Endothelial cell of umbilical vein (primary cell): Measurements from ENCODE around the gene CISD3. TPM values are rescaled to one million over a fixed set of nuclear protein-coding genes. Genes with fewer than 3 reads are reported as not detected.

ENCODE experiments used
- BruUV-seq: library from RNA; stranded (reverse); fragments of 400-500 nt; replicated peaks from 2 replicates; lab custom pipeline; 2021; lab: Mats Ljungman, UMichigan
- CTCF ChIA-PET: fragments of 300-600, 350-600 bp; sonication (Branson Sonifier 250); formaldehyde crosslinking; loops from one replicate; lab custom pipeline; 2021; ENCODE audit warnings: antibody characterized with exemption, inconsistent platforms; lab: Charles Lee
- POLR2A ChIA-PET: fragments of 300-600, 350-600 bp; sonication (Branson Sonifier 250); formaldehyde crosslinking; loops from one replicate; lab custom pipeline; 2021; ENCODE audit warnings: antibody characterized with exemption, inconsistent platforms; lab: Charles Lee
- DNase-seq: peaks from one replicate; pipeline ENCODE4 v3.0.0-alpha.2; 2011; ENCODE audit warnings: low read depth, low spot score
- FAIRE-seq: peaks from 2 replicates; lab custom pipeline; 2011; peaks lifted over from hg19 to GRCh38; lab: Jason Lieb, UNC
- H2AFZ ChIP-seq: 2 replicates; pipeline ENCODE4 v1.6.0; 2012; ENCODE audit warnings: low read depth, low read length, control low read depth, inconsistent platforms
- H3K27ac ChIP-seq: 2 replicates; pipeline ENCODE4 v1.5.1; 2011; ENCODE audit warnings: low read depth, mild to moderate bottlenecking, control low read depth, low read length, moderate library complexity; ENCODE audit not compliant: insufficient read depth
- H3K27me3 ChIP-seq, 2 experiments: 2 replicates each; pipeline versions ENCODE4 v1.6.0 to v1.6.1; 2011; ENCODE audit warnings: low read length in 2 of 2, mixed read lengths in 1 of 2; ENCODE audit not compliant: control insufficient read depth in 2 of 2, insufficient read depth in 2 of 2
- H3K36me3 ChIP-seq, 2 experiments: 2 replicates in 1 of 2; 3 replicates in 1 of 2; pipeline ENCODE4 v1.5.1; 2011; ENCODE audit warnings: low read length in 2 of 2, mild to moderate bottlenecking in 1 of 2, moderate library complexity in 1 of 2; ENCODE audit not compliant: control insufficient read depth in 2 of 2, insufficient read depth in 2 of 2; ENCODE audit errors: extremely low read depth in 1 of 2
- H3K4me1 ChIP-seq: 3 replicates; pipeline ENCODE4 v1.5.1; 2011; ENCODE audit warnings: mild to moderate bottlenecking, low read length; ENCODE audit not compliant: control insufficient read depth, insufficient read depth; ENCODE audit errors: extremely low read depth
- H3K4me2 ChIP-seq: 2 replicates; pipeline ENCODE4 v1.6.1; 2011; ENCODE audit warnings: low read length, control low read depth, mixed read lengths; ENCODE audit not compliant: insufficient read depth
- H3K4me3 ChIP-seq, 3 experiments: fragments of 200-600 bp in 1 of 3; sonication (generic), shearing (Covaris generic) in 1 of 3; replicated peaks in 1 of 3; 2 replicates each; pipeline ENCODE4 v1.5.1; 2011 to 2016; ENCODE audit warnings: control low read depth in 3 of 3, low read length in 3 of 3, mild to moderate bottlenecking in 2 of 3, inconsistent platforms in 1 of 3, low read depth in 1 of 3, moderate library complexity in 1 of 3; ENCODE audit not compliant: insufficient read depth in 1 of 3
- H3K79me2 ChIP-seq: 2 replicates; pipeline ENCODE4 v1.6.0; 2012; ENCODE audit warnings: low read length, inconsistent platforms; ENCODE audit not compliant: control insufficient read depth, insufficient read depth
- H3K9ac ChIP-seq: replicated peaks from 2 replicates; pipeline ENCODE3; 2011; ENCODE audit warnings: low read length, control low read depth; ENCODE audit not compliant: insufficient read depth; ENCODE audit errors: extremely low read depth
- H3K9me1 ChIP-seq: replicated peaks from 3 replicates; pipeline ENCODE4 v1.6.0; 2011; ENCODE audit warnings: mild to moderate bottlenecking, low read length; ENCODE audit not compliant: control insufficient read depth, insufficient read depth; ENCODE audit errors: extremely low read depth
- H3K9me3 ChIP-seq: replicated peaks from 2 replicates; pipeline ENCODE4 v1.5.1; 2012; ENCODE audit warnings: low read length, inconsistent platforms; ENCODE audit not compliant: control insufficient read depth, insufficient read depth
- H4K20me1 ChIP-seq: replicated peaks from 2 replicates; pipeline ENCODE3; 2011; ENCODE audit warnings: mild to moderate bottlenecking, low read length; ENCODE audit not compliant: control insufficient read depth, insufficient read depth; ENCODE audit errors: extremely low read depth
- EZH2 ChIP-seq: IDR thresholded peaks from 2 replicates; pipeline ENCODE4 v1.6.1; 2012; ENCODE audit warnings: borderline replicate concordance, low read depth, mild to moderate bottlenecking, moderate library complexity, low read length, inconsistent platforms; ENCODE audit not compliant: severe bottlenecking
- FOS ChIP-seq: IDR thresholded peaks from 2 replicates; pipeline ENCODE4 v1.6.1; 2011; ENCODE audit warnings: mild to moderate bottlenecking, low read length, moderate library complexity, borderline replicate concordance; ENCODE audit not compliant: insufficient read depth
- GATA2 ChIP-seq: IDR thresholded peaks from 2 replicates; pipeline ENCODE4 v1.7.0; 2011; ENCODE audit warnings: low read depth, mild to moderate bottlenecking, moderate library complexity, mixed read lengths, low read length; ENCODE audit not compliant: insufficient read length, insufficient read depth
- JUN ChIP-seq: IDR thresholded peaks from 2 replicates; pipeline ENCODE4 v1.6.1; 2011; ENCODE audit warnings: borderline replicate concordance, low read depth; ENCODE audit not compliant: insufficient read length, insufficient read depth
- MYC ChIP-seq: IDR thresholded peaks from one replicate; pipeline ENCODE4 v1.6.1; 2011; ENCODE audit warnings: mild to moderate bottlenecking, low read depth, low read length
- POLR2A ChIP-seq: IDR thresholded peaks from 2 replicates; pipeline ENCODE4 v1.6.1; 2012; ENCODE audit warnings: low read depth, mild to moderate bottlenecking, control low read depth, low read length
- POLR2AphosphoS5 ChIP-seq: IDR thresholded peaks from 2 replicates; pipeline ENCODE4 v1.6.1; 2012; ENCODE audit warnings: low read depth, mild to moderate bottlenecking, control low read depth, low read length, moderate library complexity; ENCODE audit not compliant: insufficient read depth
- dilution Hi-C: fragments of 300-500 bp; cut with MboI; formaldehyde crosslinking; loops from one replicate; pipeline ENCODE4 v1.15.0; 2019; ENCODE audit warnings: low sequenced_read_pairs; ENCODE audit not compliant: extremely low pct_ligation_motif_present
- intact Hi-C: fragments of 100-400 bp; cut with micrococcal nuclease; formaldehyde crosslinking; loops from one replicate; pipeline ENCODE4 v1.10.0; 2022
- polyA plus RNA-seq, 4 experiments: library from polyadenylated mRNA; depleted of rRNA in 3 of 4; stranded (reverse) in 3 of 4; unstranded in 1 of 4; fragments of >200 nt; gene quantifications; 2 replicates each; pipeline versions ENCODE4 v1.2.1 to v1.2.3, GENCODE V29; 2011 to 2012; ENCODE audit warnings: missing spikeins in 1 of 4
- total RNA-seq: library from RNA; stranded (reverse); gene quantifications from 2 replicates; pipeline ENCODE4 v1.2.3, GENCODE V29; 2021
- TF ChIP-seq, protein P1 (sequence below), 2 donors: IDR thresholded peaks; 1 replicate in 1 of 2; 2 replicates in 1 of 2; pipeline ENCODE4 v1.5.1; 2011; ENCODE audit warnings: low read length in 2 of 2, mild to moderate bottlenecking in 2 of 2, moderate library complexity in 2 of 2, control low read depth in 1 of 2, inconsistent platforms in 1 of 2, low read depth in 1 of 2; ENCODE audit not compliant: insufficient read depth in 1 of 2; ENCODE audit errors: extremely low read depth in 1 of 2
- TF ChIP-seq, protein P2 (sequence below): IDR thresholded peaks from 2 replicates; pipeline ENCODE4 v1.6.1; 2011; ENCODE audit not compliant: insufficient read depth, insufficient read length

Gene CISD3
- total and polyA plus RNA-seq, 2 donors (not counting 3 experiments of a cell fraction or from before 2014, with no cell fraction given), result 8.7 to 23.7 TPM

DNA sequence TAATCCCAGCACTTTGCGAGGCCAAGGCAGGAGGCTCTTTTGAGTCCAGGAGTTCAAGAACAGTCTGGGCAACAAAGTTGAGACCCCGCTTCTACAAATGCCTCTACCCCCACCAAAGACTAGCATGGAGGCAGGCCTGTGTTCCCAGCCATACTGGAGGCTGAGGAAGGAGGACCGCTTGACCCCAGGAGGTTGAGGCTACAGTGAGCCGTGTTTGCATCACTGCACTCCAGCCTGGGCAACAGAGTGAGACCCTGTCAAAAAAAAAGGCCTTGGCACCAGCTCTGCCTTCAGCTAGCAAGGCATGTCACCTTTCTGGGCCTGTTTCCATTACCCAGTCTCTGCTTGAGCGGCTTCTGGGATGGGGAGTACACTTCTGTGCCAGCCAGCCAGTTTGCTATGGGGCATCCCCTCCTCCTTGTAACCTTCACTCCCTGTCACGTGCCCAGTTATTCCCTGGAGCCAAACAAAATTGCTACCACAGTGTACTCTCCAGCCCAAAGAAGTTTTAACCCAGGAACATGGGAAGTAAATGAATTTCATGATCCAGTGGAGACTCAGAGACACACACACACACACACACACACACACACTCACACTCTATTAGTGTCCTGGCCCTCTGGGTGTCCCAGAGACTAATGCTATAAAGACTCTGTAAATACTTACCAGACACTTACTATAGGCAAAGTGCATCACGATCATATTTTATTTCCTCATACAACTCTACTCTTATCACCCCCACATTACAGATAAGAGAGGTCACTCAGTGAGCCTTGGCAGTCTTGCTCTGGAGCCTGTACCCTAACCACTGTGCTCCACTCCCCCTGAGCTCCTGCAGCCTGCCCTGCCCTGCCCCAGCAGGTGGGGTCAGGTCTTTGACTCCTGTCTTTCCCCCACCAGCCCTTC is 2.5 kb downstream of the CISD3 start:
- no peak overlapping the region for H3K27ac ChIP-seq
- no peak overlapping the region for H3K4me3 ChIP-seq
- no peak overlapping the region for H2AFZ ChIP-seq
- no TSS peak for BruUV-seq
- ChIA-PET CTCF (interaction anchor here (0.9 to 2.7 kb wide), 6 partner anchors 14 to 69 kb away, joined by 3 to 39 read pairs (median 4); partner anchors contain the start of gene EPOP), POLR2A (interaction anchor here (0.6 kb wide), 1 partner anchor 49 kb away, joined by 4 read pairs; no protein-coding TSS in a partner anchor)
- no peaks in the 10 kb centered on the region for H3K9me1 ChIP-seq
- dilution Hi-C loops, result no loop called here
- H3K36me3 ChIP-seq, result peaks cover 2 to 17% of the 10 kb centered on the region in 2 experiments
- H3K4me2 ChIP-seq, result no peak overlapping the region
- DNase-seq (no peak), FAIRE-seq (no peak)
- H3K4me1 ChIP-seq, result peaks cover 27% of the 10 kb centered on the region
- TF ChIP-seq, protein P1, sequence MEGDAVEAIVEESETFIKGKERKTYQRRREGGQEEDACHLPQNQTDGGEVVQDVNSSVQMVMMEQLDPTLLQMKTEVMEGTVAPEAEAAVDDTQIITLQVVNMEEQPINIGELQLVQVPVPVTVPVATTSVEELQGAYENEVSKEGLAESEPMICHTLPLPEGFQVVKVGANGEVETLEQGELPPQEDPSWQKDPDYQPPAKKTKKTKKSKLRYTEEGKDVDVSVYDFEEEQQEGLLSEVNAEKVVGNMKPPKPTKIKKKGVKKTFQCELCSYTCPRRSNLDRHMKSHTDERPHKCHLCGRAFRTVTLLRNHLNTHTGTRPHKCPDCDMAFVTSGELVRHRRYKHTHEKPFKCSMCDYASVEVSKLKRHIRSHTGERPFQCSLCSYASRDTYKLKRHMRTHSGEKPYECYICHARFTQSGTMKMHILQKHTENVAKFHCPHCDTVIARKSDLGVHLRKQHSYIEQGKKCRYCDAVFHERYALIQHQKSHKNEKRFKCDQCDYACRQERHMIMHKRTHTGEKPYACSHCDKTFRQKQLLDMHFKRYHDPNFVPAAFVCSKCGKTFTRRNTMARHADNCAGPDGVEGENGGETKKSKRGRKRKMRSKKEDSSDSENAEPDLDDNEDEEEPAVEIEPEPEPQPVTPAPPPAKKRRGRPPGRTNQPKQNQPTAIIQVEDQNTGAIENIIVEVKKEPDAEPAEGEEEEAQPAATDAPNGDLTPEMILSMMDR (IDR thresholded peaks at IDR 0.05; ENCODE audit: extremely low read depth in 1 of 2, insufficient read depth in 1 of 2, low read depth in 1 of 2, low read length in 2 of 2), result no peak
- TF ChIP-seq POLR2A (no peak), POLR2AphosphoS5 (no peak), EZH2 (no peak), FOS (no peak), GATA2 (no peak), MYC (no peak), JUN (no peak)
- TF ChIP-seq, protein P2, sequence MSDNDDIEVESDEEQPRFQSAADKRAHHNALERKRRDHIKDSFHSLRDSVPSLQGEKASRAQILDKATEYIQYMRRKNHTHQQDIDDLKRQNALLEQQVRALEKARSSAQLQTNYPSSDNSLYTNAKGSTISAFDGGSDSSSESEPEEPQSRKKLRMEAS, result no peak
- H3K27me3 ChIP-seq, result no peaks in the 10 kb centered on the region
- no peak overlapping the region for H3K9ac ChIP-seq
- no peaks in the 10 kb centered on the region for H4K20me1 ChIP-seq
- peaks cover 3% of the 10 kb centered on the region for H3K79me2 ChIP-seq
- intact Hi-C loops, result no loop called here
- no peaks in the 10 kb centered on the region for H3K9me3 ChIP-seq
